ENCODE data around the gene C11orf16.
"Not testable (repeated sequence)": the region's sequence is repeated elsewhere in the genome, so short reads cannot be mapped to it uniquely, and the experiment has no call there.

The C11orf16 gene

DNA sequence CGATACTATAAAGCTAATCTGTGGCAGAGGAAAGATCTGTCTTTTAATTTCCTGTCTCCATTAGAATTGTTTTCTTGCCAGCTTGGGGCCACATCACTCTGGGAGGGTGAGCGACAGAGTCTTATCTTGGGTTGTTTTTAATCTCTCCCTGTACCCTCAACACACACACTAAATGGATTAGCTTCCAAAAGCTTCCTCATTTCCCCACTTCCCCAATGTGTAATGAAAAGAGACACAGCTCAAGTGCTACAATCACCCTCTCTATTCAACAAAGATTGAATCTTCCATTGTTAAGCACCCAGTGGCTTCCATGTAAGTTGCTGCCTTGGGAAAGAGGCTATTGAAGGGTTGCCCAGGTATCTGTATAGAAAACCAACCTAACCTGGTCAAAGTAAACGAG lies 16.1 kb upstream of the C11orf16 start:
- TF ChIP-seq, protein P1, sequence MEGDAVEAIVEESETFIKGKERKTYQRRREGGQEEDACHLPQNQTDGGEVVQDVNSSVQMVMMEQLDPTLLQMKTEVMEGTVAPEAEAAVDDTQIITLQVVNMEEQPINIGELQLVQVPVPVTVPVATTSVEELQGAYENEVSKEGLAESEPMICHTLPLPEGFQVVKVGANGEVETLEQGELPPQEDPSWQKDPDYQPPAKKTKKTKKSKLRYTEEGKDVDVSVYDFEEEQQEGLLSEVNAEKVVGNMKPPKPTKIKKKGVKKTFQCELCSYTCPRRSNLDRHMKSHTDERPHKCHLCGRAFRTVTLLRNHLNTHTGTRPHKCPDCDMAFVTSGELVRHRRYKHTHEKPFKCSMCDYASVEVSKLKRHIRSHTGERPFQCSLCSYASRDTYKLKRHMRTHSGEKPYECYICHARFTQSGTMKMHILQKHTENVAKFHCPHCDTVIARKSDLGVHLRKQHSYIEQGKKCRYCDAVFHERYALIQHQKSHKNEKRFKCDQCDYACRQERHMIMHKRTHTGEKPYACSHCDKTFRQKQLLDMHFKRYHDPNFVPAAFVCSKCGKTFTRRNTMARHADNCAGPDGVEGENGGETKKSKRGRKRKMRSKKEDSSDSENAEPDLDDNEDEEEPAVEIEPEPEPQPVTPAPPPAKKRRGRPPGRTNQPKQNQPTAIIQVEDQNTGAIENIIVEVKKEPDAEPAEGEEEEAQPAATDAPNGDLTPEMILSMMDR (IDR thresholded peaks at IDR 0.05; ENCODE audit: low read depth, low read length), result no peak
- H3K4me3 ChIP-seq (ENCODE audit: low read depth, low read length), result no peak overlapping the region

- H3K4me3 ChIP-seq (ENCODE audit: low read depth, low read length), result no peak overlapping the region
- TF ChIP-seq, protein P1 (IDR thresholded peaks at IDR 0.05; ENCODE audit: low read depth, low read length), result no peak
These were observed 14.6 kb upstream of the C11orf16 start for GRCh38 chr11:8947230-8947943.

- TF ChIP-seq, protein P1 (IDR thresholded peaks at IDR 0.05; ENCODE audit: low read depth, low read length), result no peak
- H3K4me3 ChIP-seq (ENCODE audit: low read depth, low read length), result no peak within 1 kb of the TSS
These were observed 9.8 kb upstream of the C11orf16 start, which contains the start of gene ASCL3 for GRCh38 chr11:8942518-8943066. TSS of gene ASCL3 (minus strand) at chr11:8943016. CDS start at chr11:8938161, 4,855 bp downstream.

DNA sequence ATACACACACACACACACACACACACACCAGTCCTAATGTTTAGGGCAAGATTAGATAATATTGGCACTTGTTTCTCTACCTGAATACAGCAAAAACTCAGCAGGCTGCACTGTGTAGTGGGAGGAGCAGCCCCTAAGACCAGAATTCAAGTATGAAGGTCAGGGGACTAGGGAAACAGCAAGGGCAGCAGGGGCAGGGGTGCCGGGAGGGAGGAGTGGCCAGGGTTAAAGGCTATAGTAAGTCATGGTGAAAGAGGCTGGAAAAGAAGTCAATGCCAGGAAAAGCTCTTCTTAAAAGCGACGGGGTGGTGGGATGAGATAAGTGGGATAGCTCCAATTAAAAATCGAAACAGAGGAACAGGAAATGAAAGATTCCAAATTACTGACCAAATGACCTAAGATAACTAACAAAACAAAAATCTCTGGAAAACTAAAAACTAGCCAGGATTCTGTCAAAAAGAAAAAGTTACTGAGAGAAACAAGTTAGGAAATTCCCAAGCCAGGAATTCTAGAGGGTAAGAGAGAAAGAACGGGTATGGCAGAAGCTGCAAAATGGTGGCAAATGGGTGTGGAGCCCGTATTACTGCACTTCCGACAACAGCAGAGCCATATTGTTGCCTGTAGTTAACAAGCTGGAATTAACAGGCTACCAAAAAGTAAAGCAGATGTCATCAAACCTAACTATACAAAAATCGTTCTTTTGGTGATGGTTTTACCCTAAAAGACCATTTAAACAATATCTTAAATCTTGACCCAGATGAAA lies 8.8 kb upstream of the C11orf16 start:
- H3K4me3 ChIP-seq (ENCODE audit: low read depth, low read length), result no peak overlapping the region
- TF ChIP-seq, protein P1 (IDR thresholded peaks at IDR 0.05; ENCODE audit: low read depth, low read length), result no peak

- H3K4me3 ChIP-seq (ENCODE audit: low read depth, low read length), result no peak overlapping the region
- TF ChIP-seq, protein P1 (IDR thresholded peaks at IDR 0.05; ENCODE audit: low read depth, low read length), result no peak
These were observed 4.9 kb upstream of the C11orf16 start for GRCh38 chr11:8937659-8938058.

- no peak overlapping the region for H3K4me3 ChIP-seq (ENCODE audit: low read depth, low read length)
- TF ChIP-seq, protein P1 (IDR thresholded peaks at IDR 0.05; ENCODE audit: low read depth, low read length), result no peak
These were observed 4.4 kb upstream of the C11orf16 start for GRCh38 chr11:8937159-8937558.

- H3K4me3 ChIP-seq (ENCODE audit: low read depth, low read length), result not testable (repeated sequence)
These were observed 3.0 kb upstream of the C11orf16 start for GRCh38 chr11:8935789-8936188.
